Breast epithelium (tissue), 4 donors: ENCODE results near the gene PPP1R1B. TPM values are rescaled to one million over a fixed set of nuclear protein-coding genes. Genes with fewer than 3 reads are reported as not detected.

Experiments
- DNase-seq, 2 donors: peaks; one replicate each; pipeline ENCODE4 v3.0.0-alpha.2; 2019; ENCODE audit warnings: low spot score in 2 of 2
- H3K27ac ChIP-seq, 2 donors: fragments of 200-600 bp; sonication (generic) in 1 of 2; one replicate each; pipeline ENCODE4 v1.5.1; 2016 to 2019; ENCODE audit warnings: mild to moderate bottlenecking in 1 of 2
- H3K27me3 ChIP-seq, 2 donors: fragments of 200-600 bp; sonication (generic) in 1 of 2; one replicate each; pipeline versions ENCODE4 v1.5.1 to v1.6.0; 2017 to 2019; ENCODE audit warnings: control low read depth in 1 of 2, mild to moderate bottlenecking in 1 of 2
- H3K36me3 ChIP-seq: fragments of 200-600 bp; one replicate; pipeline ENCODE4 v1.5.1; 2019
- H3K4me1 ChIP-seq, 2 donors: fragments of 200-600 bp; sonication (generic); one replicate each; pipeline ENCODE4 v1.5.1; 2016 to 2019; ENCODE audit warnings: control low read depth in 1 of 2
- H3K4me3 ChIP-seq, 3 donors: fragments of 200-600 bp; sonication (generic); 1 replicate in 2 of 3; 2 replicates in 1 of 3; pipeline ENCODE4 v1.5.1; 2016 to 2019; ENCODE audit warnings: mild to moderate bottlenecking in 3 of 3, moderate library complexity in 2 of 3
- H3K9me3 ChIP-seq, 2 donors: fragments of 200-600 bp; sonication (generic) in 1 of 2; one replicate each; pipeline ENCODE4 v1.5.1; 2016 to 2019; ENCODE audit warnings: control low read depth in 1 of 2
- CTCF ChIP-seq, 3 donors: fragments of 450-650 bp; IDR thresholded peaks; one replicate each; pipeline ENCODE4 v1.5.1; 2016 to 2017; ENCODE audit warnings: antibody characterized with exemption in 3 of 3, mild to moderate bottlenecking in 3 of 3, moderate library complexity in 3 of 3
- POLR2A ChIP-seq: fragments of 450-650 bp; IDR thresholded peaks from one replicate; pipeline ENCODE4 v1.6.1; 2016; ENCODE audit warnings: antibody characterized with exemption, mild to moderate bottlenecking, moderate library complexity
- POLR2AphosphoS5 ChIP-seq, 3 donors: sonication (generic); formaldehyde crosslinking; IDR thresholded peaks; one replicate each; pipeline ENCODE4 v1.6.1; 2017; ENCODE audit warnings: antibody characterized with exemption in 3 of 3
- intact Hi-C: fragments of 100-400 bp; cut with DNase I; formaldehyde crosslinking; loops from one replicate; pipeline ENCODE4 v1.15.1; 2023; ENCODE audit warnings: low total_unique reads
- total RNA-seq, 3 donors: library from RNA; depleted of rRNA; stranded (reverse); fragments of >200 nt; gene quantifications; one replicate each; pipeline ENCODE4 v1.1.0, GENCODE V29; 2016

The PPP1R1B gene
- total RNA-seq, 3 donors from 2014 or later, result 22.6 to 71.3 (median 67.5) TPM

- peaks cover 16 to 96% of the 10 kb centered on the region in 2 donors for H3K27me3 ChIP-seq
- H3K4me3 ChIP-seq, result peak overlapping the region in 2 of 3 donors; percentile 34 to 56
- no peak overlapping the region for H3K27ac ChIP-seq
Observed at GRCh38 chr17:39604911-39605491, 21.8 kb upstream of the PPP1R1B start.

DNA sequence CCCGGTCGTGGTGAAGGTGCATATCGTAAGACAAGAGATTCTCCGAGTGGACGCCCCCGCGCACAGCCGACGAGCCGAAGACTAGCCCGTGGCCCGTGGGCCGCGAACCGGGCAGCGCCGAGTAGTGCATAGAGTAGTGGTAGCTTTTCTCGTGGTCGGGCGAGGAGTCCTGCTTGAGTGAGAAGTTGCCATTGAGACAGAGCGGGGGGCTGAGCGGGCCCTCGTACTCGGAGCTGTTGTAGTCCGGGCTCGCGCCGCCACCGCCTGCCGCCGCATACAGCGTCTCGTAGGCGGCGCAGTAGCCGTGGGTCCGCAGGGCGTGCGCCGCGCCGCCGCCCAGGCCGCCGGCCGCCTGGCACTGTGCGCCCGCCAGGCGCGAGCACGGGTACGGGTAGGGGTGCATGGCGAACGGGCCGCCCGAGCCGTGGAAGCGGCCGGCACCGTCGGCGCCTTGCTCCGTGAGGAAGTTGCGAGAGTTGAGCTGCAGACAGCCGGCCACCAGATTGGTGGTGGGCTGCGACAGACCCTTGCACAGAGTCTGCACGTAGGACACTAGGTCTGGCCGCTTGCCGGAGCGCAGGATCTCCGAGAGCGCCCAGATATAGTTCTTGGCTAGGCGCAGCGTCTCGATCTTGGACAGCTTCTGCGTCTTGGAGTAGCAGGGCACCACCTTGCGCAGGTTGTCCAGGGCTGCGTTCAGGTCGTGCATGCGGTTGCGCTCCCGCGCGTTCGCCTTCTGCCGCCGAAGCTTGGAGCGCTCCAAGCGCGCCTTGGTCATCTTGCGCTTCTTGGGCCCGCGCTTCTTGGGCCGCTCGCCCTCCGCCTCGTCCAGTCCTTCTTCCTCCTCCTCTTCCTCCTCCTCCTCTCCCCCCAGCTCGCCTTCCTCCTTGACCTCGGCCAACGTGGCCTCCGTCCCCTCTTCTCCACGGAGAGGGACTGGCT, 21.0 kb upstream of the PPP1R1B start:
- no peaks in the 10 kb centered on the region for H3K36me3 ChIP-seq
- H3K4me3 ChIP-seq, result peak overlapping the region in 2 of 3 donors; percentile 34 to 56
- H3K27me3 ChIP-seq, result peaks cover 16 to 89% of the 10 kb centered on the region in 2 donors
- TF ChIP-seq POLR2A (no peak), POLR2AphosphoS5 (IDR thresholded peaks at IDR 0.05) (no peak), CTCF (IDR thresholded peaks at IDR 0.05) (no peak)
- intact Hi-C loops, result no loop called here
- peaks cover 14 to 25% of the 10 kb centered on the region in 2 donors for H3K4me1 ChIP-seq
- no peak overlapping the region for H3K27ac ChIP-seq
- no peak for DNase-seq
- no peaks in the 10 kb centered on the region for H3K9me3 ChIP-seq

More at GRCh38 chr17:39604911-39605491, 21.8 kb upstream of the PPP1R1B start:
- no peaks in the 10 kb centered on the region for H3K9me3 ChIP-seq
- intact Hi-C loops, result no loop called here
- peaks cover 14 to 25% of the 10 kb centered on the region in 2 donors for H3K4me1 ChIP-seq
- TF ChIP-seq POLR2A (no peak), CTCF (IDR thresholded peaks at IDR 0.05) (no peak), POLR2AphosphoS5 (IDR thresholded peaks at IDR 0.05) (no peak)
- no peak for DNase-seq
- no peaks in the 10 kb centered on the region for H3K36me3 ChIP-seq

- no peak for TF ChIP-seq POLR2A
- no peak for TF ChIP-seq POLR2AphosphoS5 (IDR thresholded peaks at IDR 0.05)
- TF ChIP-seq CTCF (IDR thresholded peaks at IDR 0.05), result no peak
- H3K9me3 ChIP-seq, result no peaks in the 10 kb centered on the region
- peak overlapping the region in 2 of 3 donors; percentile 34 to 56 for H3K4me3 ChIP-seq
- intact Hi-C loops, result no loop called here
- peaks cover 16 to 81% of the 10 kb centered on the region in 2 donors for H3K27me3 ChIP-seq
- no peaks in the 10 kb centered on the region for H3K36me3 ChIP-seq
- no peak for DNase-seq
- H3K4me1 ChIP-seq, result peaks cover 14 to 25% of the 10 kb centered on the region in 2 donors
- no peak overlapping the region for H3K27ac ChIP-seq
Observed at GRCh38 chr17:39606434-39607056, 20.2 kb upstream of the PPP1R1B start.

DNA sequence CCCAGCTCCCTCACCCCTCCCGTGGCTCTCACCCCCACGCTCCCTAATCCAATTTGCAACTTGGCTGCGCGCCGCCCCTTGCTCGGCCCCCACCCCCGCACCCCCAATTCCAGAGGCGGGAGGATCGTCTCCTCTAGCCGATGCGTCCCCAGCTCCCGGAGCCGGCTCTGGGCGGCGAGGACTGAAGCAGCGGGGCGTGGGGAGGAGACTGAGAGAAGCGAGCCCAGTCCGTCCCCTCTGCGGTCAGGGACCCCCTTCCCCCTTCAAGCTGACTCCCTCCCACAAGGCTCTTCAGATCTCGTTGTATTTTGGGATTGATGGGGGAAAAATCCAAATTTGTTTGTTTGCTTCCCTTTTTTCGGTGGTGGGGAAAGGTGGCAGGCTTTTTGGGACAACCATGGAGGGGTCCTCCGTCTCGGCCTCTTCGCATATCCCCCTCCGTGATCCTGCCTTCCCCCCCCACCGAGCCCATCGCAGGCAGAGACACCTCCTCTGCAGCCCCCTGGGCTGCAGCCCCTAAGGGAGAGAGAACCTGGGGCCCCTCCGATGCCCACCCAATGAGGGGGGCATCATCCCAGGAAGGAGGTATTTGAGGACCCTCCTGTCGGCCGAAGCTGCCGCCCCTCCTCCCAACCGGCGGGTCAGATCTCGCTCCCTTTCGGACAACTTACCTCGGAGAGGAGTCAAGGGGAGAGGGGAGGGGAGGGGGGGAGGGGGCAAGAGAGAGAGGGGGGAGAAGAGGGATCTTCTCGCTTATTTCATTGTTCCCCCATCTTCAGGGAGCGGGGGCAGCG, 19.5 kb upstream of the PPP1R1B start:
- Histone ChIP-seq H3K4me3 (peak overlapping the region in 2 of 3 donors; percentile 34 to 56), H3K27ac (no peak overlapping the region), H3K9me3 (no peaks in the 10 kb centered on the region), H3K27me3 (peaks cover 16 to 74% of the 10 kb centered on the region in 2 donors), H3K36me3 (no peaks in the 10 kb centered on the region), H3K4me1 (peaks cover 14 to 25% of the 10 kb centered on the region in 2 donors)
- intact Hi-C loops, result no loop called here
- TF ChIP-seq POLR2A (no peak), POLR2AphosphoS5 (IDR thresholded peaks at IDR 0.05) (no peak), CTCF (IDR thresholded peaks at IDR 0.05) (no peak)
- DNase-seq, result no peak
